GM12878 (cell line): ENCODE results near the gene WFS1. TPM values are rescaled to one million over a fixed set of nuclear protein-coding genes. Genes with fewer than 3 reads are reported as not detected.

Experiments
- ATAC-seq: fragments of 200-7000 bp; cut with Tn5 transposase; 3 replicates; pipeline ENCODE4 v1.9.1; 2020; ENCODE audit warnings: mild to moderate bottlenecking, moderate library complexity
- BruUV-seq: library from RNA; stranded (reverse); fragments of 400-500 nt; replicated peaks from 2 replicates; lab custom pipeline; 2021; lab: Mats Ljungman, UMichigan
- CTCF ChIA-PET: fragments of 300-600 bp; sonication (Branson Sonifier 250); formaldehyde crosslinking; extraction: SDS; loops from one replicate; lab custom pipeline; 2021; ENCODE audit warnings: inconsistent platforms; lab: Yijun Ruan, JAX
- POLR2A ChIA-PET: fragments of 350-600 bp; formaldehyde crosslinking; extraction: SDS; loops from one replicate; lab custom pipeline; 2021; ENCODE audit warnings: inconsistent platforms; lab: Charles Lee
- RAD21 ChIA-PET: fragments of 300-600 bp; sonication (Branson Sonifier 250); formaldehyde crosslinking; loops from one replicate; lab custom pipeline; 2023; ENCODE audit warnings: antibody characterized with exemption; ENCODE audit not compliant: unreplicated experiment; lab: Charles Lee
- SMC1A ChIA-PET: fragments of 300-600 bp; sonication (Branson Sonifier 250); formaldehyde crosslinking; loops from one replicate; lab custom pipeline; 2023; ENCODE audit not compliant: unreplicated experiment, uncharacterized antibody; lab: Charles Lee
- DNase-seq: peaks from one replicate; pipeline ENCODE4 v3.0.0-alpha.2; 2011; ENCODE audit warnings: low read depth, low spot score
- FAIRE-seq: peaks from 3 replicates; lab custom pipeline; 2011; peaks lifted over from hg19 to GRCh38; lab: Jason Lieb, UNC
- H2AFZ ChIP-seq: 2 replicates; pipeline ENCODE4 v1.6.0; 2011; ENCODE audit warnings: low read depth, low read length, control low read depth; ENCODE audit not compliant: control insufficient read depth
- H3K27ac ChIP-seq: 2 replicates; pipeline ENCODE4 v1.5.1; 2011; ENCODE audit warnings: control low read depth; ENCODE audit not compliant: control insufficient read depth, insufficient read depth
- H3K27me3 ChIP-seq, 2 experiments: replicated peaks in 1 of 2; 2 replicates each; pipeline versions ENCODE4 v1.6.0 to v1.6.1; 2011; ENCODE audit warnings: low read length in 1 of 2; ENCODE audit not compliant: control insufficient read depth in 2 of 2, insufficient read depth in 2 of 2
- H3K36me3 ChIP-seq, 2 experiments: 2 replicates each; pipeline ENCODE4 v1.5.1; 2011; ENCODE audit warnings: low read length in 1 of 2; ENCODE audit not compliant: control insufficient read depth in 2 of 2, insufficient read depth in 2 of 2
- H3K4me1 ChIP-seq: 2 replicates; pipeline ENCODE4 v1.6.1; 2011; ENCODE audit warnings: mild to moderate bottlenecking, low read length, moderate library complexity, mixed read lengths; ENCODE audit not compliant: control insufficient read depth, insufficient read depth
- H3K4me2 ChIP-seq: 2 replicates; pipeline ENCODE4 v1.6.0; 2011; ENCODE audit warnings: control low read depth; ENCODE audit not compliant: control insufficient read depth, insufficient read depth
- H3K4me3 ChIP-seq: fragments of 200-600 bp; sonication (generic); 2 replicates; pipeline ENCODE4 v1.5.1; 2016
- H3K79me2 ChIP-seq: 2 replicates; pipeline ENCODE4 v1.6.0; 2011; ENCODE audit warnings: low read length; ENCODE audit not compliant: control insufficient read depth, insufficient read depth
- H3K9ac ChIP-seq: 2 replicates; pipeline ENCODE4 v1.8.0; 2011; ENCODE audit warnings: low read length, control low read depth, mixed read lengths; ENCODE audit not compliant: control insufficient read depth, insufficient read depth
- H3K9me3 ChIP-seq: replicated peaks from 3 replicates; pipeline ENCODE4 v1.5.1; 2011; ENCODE audit warnings: mild to moderate bottlenecking, low read length; ENCODE audit not compliant: control insufficient read depth, insufficient read depth
- H4K20me1 ChIP-seq: 2 replicates; pipeline ENCODE4 v1.6.0; 2011; ENCODE audit not compliant: control insufficient read depth, insufficient read depth
- EGR1 ChIP-seq, 2 experiments: IDR thresholded peaks; 1 replicate in 1 of 2; 2 replicates in 1 of 2; pipeline ENCODE4 v1.6.1; 2011 to 2012; ENCODE audit warnings: low read depth in 2 of 2, low read length in 2 of 2, borderline replicate concordance in 1 of 2, mild to moderate bottlenecking in 1 of 2, moderate library complexity in 1 of 2
- JUND ChIP-seq: IDR thresholded peaks from 2 replicates; pipeline ENCODE4 v1.6.1; 2012; ENCODE audit warnings: low read depth, mild to moderate bottlenecking, low read length, improper control_type of control experiment, moderate library complexity
- MAX ChIP-seq: IDR thresholded peaks from 2 replicates; pipeline ENCODE4 v1.6.1; 2012; ENCODE audit warnings: low read depth, low read length, improper control_type of control experiment
- RAD51 ChIP-seq: fragments of 450-650 bp; IDR thresholded peaks from 2 replicates; pipeline ENCODE4 v1.6.1; 2016; ENCODE audit warnings: moderate library complexity, mild to moderate bottlenecking, inconsistent platforms
- TCF7 ChIP-seq: IDR thresholded peaks from 2 replicates; pipeline ENCODE4 v1.6.1; 2014; ENCODE audit warnings: antibody characterized with exemption, borderline replicate concordance
- YY1 ChIP-seq: IDR thresholded peaks from 2 replicates; pipeline ENCODE4 v1.6.1; 2011; ENCODE audit warnings: low read depth, mild to moderate bottlenecking, low read length
- ZBTB11 ChIP-seq: fragments of 450-650 bp; formaldehyde crosslinking; IDR thresholded peaks from 2 replicates; pipeline ENCODE4 v1.5.0; 2022; ENCODE audit warnings: mild to moderate bottlenecking, missing genetic modification characterization
- ZNF622 ChIP-seq: fragments of 450-650 bp; IDR thresholded peaks from 2 replicates; pipeline ENCODE4 v1.6.1; 2017; ENCODE audit warnings: mild to moderate bottlenecking, inconsistent platforms
- WGBS: methylation state at CpG from one replicate; pipeline ENCODE4 v1.1.6; 2016; ENCODE audit warnings: low lambda C conversion rate; ENCODE audit not compliant: insufficient replicate concordance, insufficient coverage; ENCODE audit errors: missing lambda C conversion rate; 5-methylcytosine and 5-hydroxymethylcytosine counted together
- in situ Hi-C: fragments of 300-500 bp; cut with MboI; formaldehyde crosslinking; loops from 9 replicates; pipeline ENCODE4 v1.14.3; 2018; ENCODE audit warnings: mixed read lengths
- intact Hi-C: fragments of 100-400 bp; cut with micrococcal nuclease; formaldehyde crosslinking; loops from one replicate; pipeline ENCODE4 v1.14.2; 2022; ENCODE audit not compliant: unreplicated experiment
- polyA plus RNA-seq, 11 experiments: library from polyadenylated mRNA; depleted of rRNA in 4 of 11; unstranded in 6 of 11; stranded (reverse) in 5 of 11; fragments of >200 nt; fragmentation: Nextera tagmentation in 4 of 11; fragmentation: Illumina TruSeq in 1 of 11; extraction: Ambion mirVana in 4 of 11; extraction: Trizol in 1 of 11; gene quantifications; 1 replicate in 1 of 11; 2 replicates in 10 of 11; pipeline versions ENCODE4 v1.2.1 to v1.2.3, GENCODE V29; 2011 to 2016; ENCODE audit warnings: inconsistent platforms in 2 of 11, missing spikeins in 2 of 11, low read depth in 1 of 11
- total RNA-seq, 4 experiments: library from RNA; depleted of rRNA in 3 of 4; stranded (reverse); fragments of >200 nt in 3 of 4; fragmentation: Illumina TruSeq in 1 of 4; extraction: Trizol in 1 of 4; gene quantifications; 2 replicates each; pipeline versions ENCODE4 v1.2.1 to v1.2.3, GENCODE V29; 2013 to 2021
- TF ChIP-seq, protein P1 (sequence below): IDR thresholded peaks from 2 replicates; pipeline ENCODE4 v1.6.1; 2011; ENCODE audit warnings: borderline replicate concordance, low read depth, mild to moderate bottlenecking, moderate library complexity, mixed read lengths, low read length; ENCODE audit not compliant: insufficient read depth; ENCODE audit errors: extremely low read length
- TF ChIP-seq, protein P2 (sequence below): fragments of 450-650 bp; IDR thresholded peaks from 2 replicates; pipeline ENCODE4 v1.6.1; 2014; ENCODE audit warnings: mild to moderate bottlenecking

WFS1 gene
- total and polyA plus RNA-seq, 10 of the 15 experiments (the other 5 are each of a cell fraction or from before 2014, with no cell fraction given), result 0.31 to 4.7 (median 2.0) TPM

GRCh38 chr4:6221301-6221850 is 48.3 kb upstream of the WFS1 start:
- ChIA-PET CTCF (interaction anchor here (0.8 to 5.3 kb wide), 3 partner anchors 23 to 87 kb away, joined by 3 to 34 read pairs (median 5); no protein-coding TSS in a partner anchor), SMC1A (interaction anchor here (0.7 kb wide), 1 partner anchor 17 kb away, joined by 4 read pairs; no protein-coding TSS in a partner anchor), RAD21 (no interaction called here), POLR2A (no interaction called here)
- no peak overlapping the region for H3K27ac ChIP-seq
- ATAC-seq (no peak), DNase-seq (no peak), FAIRE-seq (no peak)
- H3K4me1 ChIP-seq, result peaks cover 16% of the 10 kb centered on the region
- peak overlapping the region; percentile 27; the same call in 1 of the 2 replicates for H3K4me3 ChIP-seq
- H3K36me3 ChIP-seq, result no peaks in the 10 kb centered on the region
- no peaks in the 10 kb centered on the region; a peak in 2 of 4 replicates for H3K27me3 ChIP-seq
- WGBS, result 48% methylated on average over 16 of the region's 16 CpGs
- in situ Hi-C loops, result no loop called here
- H3K4me2 ChIP-seq, result peak overlapping the region; percentile 31
- intact Hi-C loops, result no loop called here
- peak overlapping the region; percentile 26; the same call in 1 of the 2 replicates for H2AFZ ChIP-seq
- no peaks in the 10 kb centered on the region; the same call in 1 of the 2 replicates for H4K20me1 ChIP-seq
- no TSS peak for BruUV-seq
- H3K9ac ChIP-seq, result no peak overlapping the region
- no peaks in the 10 kb centered on the region for H3K79me2 ChIP-seq
- TF ChIP-seq MAX, result no peak
- TF ChIP-seq ZNF622, result no peak
- TF ChIP-seq JUND, result no peak
- TF ChIP-seq RAD51, result no peak
- TF ChIP-seq YY1, result 0 out of 2 replicates have a peak, but pooled peaks have one; percentile 20
- TF ChIP-seq, protein P1, sequence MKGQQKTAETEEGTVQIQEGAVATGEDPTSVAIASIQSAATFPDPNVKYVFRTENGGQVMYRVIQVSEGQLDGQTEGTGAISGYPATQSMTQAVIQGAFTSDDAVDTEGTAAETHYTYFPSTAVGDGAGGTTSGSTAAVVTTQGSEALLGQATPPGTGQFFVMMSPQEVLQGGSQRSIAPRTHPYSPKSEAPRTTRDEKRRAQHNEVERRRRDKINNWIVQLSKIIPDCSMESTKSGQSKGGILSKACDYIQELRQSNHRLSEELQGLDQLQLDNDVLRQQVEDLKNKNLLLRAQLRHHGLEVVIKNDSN, result no peak
- no peak for TF ChIP-seq ZBTB11
- no peak for TF ChIP-seq TCF7
- 0 out of 3 replicates have a peak, but pooled peaks of 1 of the 2 experiments have one; percentile 6 for TF ChIP-seq EGR1 (IDR thresholded peaks at IDR 0.05; ENCODE audit: borderline replicate concordance in 1 of 2, low read depth in 2 of 2, low read length in 2 of 2)
- TF ChIP-seq, protein P2, sequence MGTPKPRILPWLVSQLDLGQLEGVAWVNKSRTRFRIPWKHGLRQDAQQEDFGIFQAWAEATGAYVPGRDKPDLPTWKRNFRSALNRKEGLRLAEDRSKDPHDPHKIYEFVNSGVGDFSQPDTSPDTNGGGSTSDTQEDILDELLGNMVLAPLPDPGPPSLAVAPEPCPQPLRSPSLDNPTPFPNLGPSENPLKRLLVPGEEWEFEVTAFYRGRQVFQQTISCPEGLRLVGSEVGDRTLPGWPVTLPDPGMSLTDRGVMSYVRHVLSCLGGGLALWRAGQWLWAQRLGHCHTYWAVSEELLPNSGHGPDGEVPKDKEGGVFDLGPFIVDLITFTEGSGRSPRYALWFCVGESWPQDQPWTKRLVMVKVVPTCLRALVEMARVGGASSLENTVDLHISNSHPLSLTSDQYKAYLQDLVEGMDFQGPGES, result no peak
- TF ChIP-seq, all 136 proteins: peak for 2
- H3K9me3 ChIP-seq, result peaks cover 5% of the 10 kb centered on the region
